H9 (cell line): Measurements from ENCODE around the gene MOV10L1. TPM values are rescaled to one million over a fixed set of nuclear protein-coding genes. Genes with fewer than 3 reads are reported as not detected.

ENCODE experiments used
- DNase-seq: peaks from one replicate; pipeline ENCODE4 v3.0.0-alpha.2; 2017
- H2AFZ ChIP-seq: one replicate; pipeline ENCODE4 v1.6.1; 2013; ENCODE audit warnings: mild to moderate bottlenecking, low read length, control low read depth, moderate library complexity
- H2AK5ac ChIP-seq: 2 replicates; pipeline ENCODE4 v1.6.1; 2013; ENCODE audit warnings: low read length, control low read depth, mixed read lengths; ENCODE audit not compliant: insufficient read length
- H2BK120ac ChIP-seq: one replicate; pipeline ENCODE4 v1.6.1; 2013; ENCODE audit warnings: low read depth, mild to moderate bottlenecking, low read length, control low read depth, inconsistent platforms; ENCODE audit not compliant: poor library complexity, severe bottlenecking
- H2BK12ac ChIP-seq: 2 replicates; pipeline ENCODE4 v1.6.1; 2013; ENCODE audit warnings: low read length, control low read depth, mixed read lengths, low read depth; ENCODE audit not compliant: insufficient read length
- H2BK15ac ChIP-seq: 2 replicates; pipeline ENCODE4 v1.6.1; 2013; ENCODE audit warnings: low read depth, low read length, control low read depth
- H2BK20ac ChIP-seq: one replicate; pipeline ENCODE4 v1.6.1; 2013; ENCODE audit warnings: low read depth, mild to moderate bottlenecking, low read length, control low read depth, inconsistent platforms; ENCODE audit not compliant: poor library complexity, severe bottlenecking
- H2BK5ac ChIP-seq: 2 replicates; pipeline ENCODE4 v1.6.1; 2013; ENCODE audit warnings: low read length, control low read depth, mixed read lengths; ENCODE audit not compliant: insufficient read length
- H3K14ac ChIP-seq: 2 replicates; pipeline ENCODE4 v1.6.1; 2013; ENCODE audit warnings: low read length, control low read depth; ENCODE audit not compliant: insufficient read depth
- H3K18ac ChIP-seq: 2 replicates; pipeline ENCODE4 v1.6.1; 2013; ENCODE audit warnings: low read depth, mild to moderate bottlenecking, mixed read lengths, low read length, control low read depth; ENCODE audit not compliant: insufficient read length
- H3K23ac ChIP-seq: 2 replicates; pipeline ENCODE4 v1.6.1; 2013; ENCODE audit warnings: low read length, control low read depth, mixed read lengths, low read depth; ENCODE audit not compliant: insufficient read length
- H3K23me2 ChIP-seq: 2 replicates; pipeline ENCODE4 v1.6.1; 2013; ENCODE audit warnings: low read depth, mild to moderate bottlenecking, mixed read lengths, low read length, control low read depth; ENCODE audit not compliant: insufficient read length, poor library complexity, severe bottlenecking
- H3K27ac ChIP-seq: 2 replicates; pipeline ENCODE4 v1.5.1; 2013; ENCODE audit warnings: low read length, control low read depth, mixed read lengths, low read depth; ENCODE audit not compliant: insufficient read length
- H3K27me3 ChIP-seq: 2 replicates; pipeline ENCODE4 v1.6.1; 2013; ENCODE audit warnings: low read length, control low read depth, inconsistent platforms; ENCODE audit not compliant: insufficient read depth
- H3K4ac ChIP-seq: 2 replicates; pipeline ENCODE4 v1.6.1; 2013; ENCODE audit warnings: low read depth, mild to moderate bottlenecking, control low read depth, inconsistent platforms, low read length, moderate library complexity
- H3K4me1 ChIP-seq: 2 replicates; pipeline ENCODE4 v1.6.1; 2013; ENCODE audit warnings: low read length, control low read depth, inconsistent platforms; ENCODE audit not compliant: insufficient read depth
- H3K4me2 ChIP-seq: 2 replicates; pipeline ENCODE4 v1.6.1; 2013; ENCODE audit warnings: low read length, control low read depth, mixed read lengths; ENCODE audit not compliant: insufficient read length, insufficient read depth
- H3K56ac ChIP-seq: 2 replicates; pipeline ENCODE4 v1.6.1; 2013; ENCODE audit warnings: low read depth, mild to moderate bottlenecking, mixed read lengths, low read length, control low read depth; ENCODE audit not compliant: insufficient read length
- H3K79me1 ChIP-seq: 2 replicates; pipeline ENCODE4 v1.6.1; 2013; ENCODE audit warnings: low read depth, mild to moderate bottlenecking, moderate library complexity, low read length, control low read depth, inconsistent platforms; ENCODE audit not compliant: insufficient read depth, poor library complexity, severe bottlenecking
- H3K79me2 ChIP-seq: 2 replicates; pipeline ENCODE4 v1.6.1; 2013; ENCODE audit warnings: low read length, control low read depth, inconsistent platforms; ENCODE audit not compliant: insufficient read depth
- H3K9ac ChIP-seq: 2 replicates; pipeline ENCODE4 v1.6.1; 2013; ENCODE audit warnings: low read length, control low read depth, mixed read lengths; ENCODE audit not compliant: insufficient read length; ENCODE audit errors: extremely low read depth
- H3K9me3 ChIP-seq: one replicate; pipeline ENCODE4 v1.6.1; 2013; ENCODE audit warnings: low read depth, low read length, inconsistent platforms; ENCODE audit not compliant: control insufficient read depth
- H3T11ph ChIP-seq: one replicate; pipeline ENCODE4 v1.6.1; 2013; ENCODE audit warnings: mild to moderate bottlenecking, low read length, control low read depth, inconsistent platforms
- H4K20me1 ChIP-seq: one replicate; pipeline ENCODE4 v1.6.1; 2013; ENCODE audit not compliant: control insufficient read depth, insufficient read length, insufficient read depth
- H4K5ac ChIP-seq: 2 replicates; pipeline ENCODE4 v1.6.1; 2013; ENCODE audit warnings: low read depth, mild to moderate bottlenecking, mixed read lengths, low read length, control low read depth; ENCODE audit not compliant: insufficient read length
- H4K8ac ChIP-seq: replicated peaks from 2 replicates; pipeline ENCODE4 v1.6.1; 2013; ENCODE audit warnings: low read length, control low read depth, mixed read lengths, low read depth; ENCODE audit not compliant: insufficient read length
- H4K91ac ChIP-seq: 2 replicates; pipeline ENCODE4 v1.6.1; 2013; ENCODE audit warnings: low read depth, mild to moderate bottlenecking, moderate library complexity, mixed read lengths, low read length, control low read depth; ENCODE audit not compliant: insufficient read length
- H3K27ac Mint-ChIP-seq, 3 experiments: 2 replicates in 2 of 3; 3 replicates in 1 of 3; pipeline ENCODE4 v1.8.0; 2020 to 2021; ENCODE audit warnings: mixed read lengths in 3 of 3, mild to moderate bottlenecking in 1 of 3, moderate library complexity in 1 of 3
- H3K27me3 Mint-ChIP-seq: 2 replicates; pipeline ENCODE4 v1.8.0; 2021; ENCODE audit warnings: low read depth, mild to moderate bottlenecking, moderate library complexity, mixed read lengths
- H3K36me3 Mint-ChIP-seq, 3 experiments: 2 replicates in 2 of 3; 3 replicates in 1 of 3; pipeline ENCODE4 v1.8.0; 2020 to 2021; ENCODE audit warnings: low read depth in 3 of 3, mixed read lengths in 3 of 3; ENCODE audit not compliant: insufficient read depth in 1 of 3
- H3K4me1 Mint-ChIP-seq, 2 experiments: 2 replicates each; pipeline ENCODE4 v1.8.0; 2020; ENCODE audit warnings: mixed read lengths in 2 of 2
- H3K4me3 Mint-ChIP-seq, 2 experiments: 2 replicates in 1 of 2; 3 replicates in 1 of 2; pipeline ENCODE4 v1.8.0; 2020 to 2021; ENCODE audit warnings: mild to moderate bottlenecking in 2 of 2, mixed read lengths in 2 of 2, moderate library complexity in 1 of 2
- H3K9me3 Mint-ChIP-seq, 2 experiments: 2 replicates in 1 of 2; 3 replicates in 1 of 2; pipeline ENCODE4 v1.8.0; 2020; ENCODE audit warnings: mild to moderate bottlenecking in 2 of 2, mixed read lengths in 2 of 2, moderate library complexity in 1 of 2
- CTCF ChIP-seq: fragments of 200-600 bp; sonication (generic); conservative IDR thresholded peaks from 3 replicates; pipeline ENCODE4 v1.8.0; 2021; ENCODE audit warnings: antibody characterized with exemption, mild to moderate bottlenecking
- WGBS: extraction: QIAGEN DNeasy Blood & Tissue Kit; methylation state at CpG from one replicate; pipeline ENCODE4 v1.1.7; 2013; ENCODE audit warnings: missing lambda C conversion rate, low lambda C conversion rate, mixed read lengths; ENCODE audit not compliant: insufficient read length; ENCODE audit errors: extremely low coverage; 5-methylcytosine and 5-hydroxymethylcytosine counted together
- total RNA-seq: library from RNA; stranded (reverse); gene quantifications from 2 replicates; pipeline ENCODE4 v1.2.1, GENCODE V29; 2021

MOV10L1 gene
- total RNA-seq, 1 experiment from 2014 or later, result not detected

GRCh38 chr22:50074056-50074455 lies 15.8 kb upstream of the MOV10L1 start:
- Histone ChIP-seq H3K79me2 (no peaks in the 10 kb centered on the region), H3T11ph (no peak overlapping the region), H3K9me3 (no peaks in the 10 kb centered on the region), H4K5ac (no peak overlapping the region), H4K91ac (no peak overlapping the region), H3K23me2 (no peaks in the 10 kb centered on the region), H3K14ac (no peak overlapping the region; the same call in 1 of the 2 replicates), H3K56ac (no peak overlapping the region), H2AK5ac (no peak overlapping the region), H3K23ac (no peak overlapping the region), H3K27ac (no peak overlapping the region), H3K4ac (no peak overlapping the region), H2BK12ac (no peak overlapping the region), H4K20me1 (no peaks in the 10 kb centered on the region), H3K79me1 (no peaks in the 10 kb centered on the region), H3K27me3 (no peaks in the 10 kb centered on the region), H4K8ac (no peak overlapping the region), H2BK20ac (no peak overlapping the region), H2BK120ac (no peak overlapping the region), H2BK5ac (no peak overlapping the region), H3K4me1 (no peaks in the 10 kb centered on the region), H2AFZ (no peak overlapping the region), H3K9ac (no peak overlapping the region), H3K18ac (no peak overlapping the region), H2BK15ac (no peak overlapping the region), H3K4me2 (no peak overlapping the region)
- H3K36me3 Mint-ChIP-seq, result no peaks in the 10 kb centered on the region
- DNase-seq, result peak; percentile 32
- no peaks in the 10 kb centered on the region for H3K9me3 Mint-ChIP-seq
- no peak overlapping the region for H3K4me3 Mint-ChIP-seq
- no CpG with 5 or more reads among the region's 17 CpGs for whole genome bisulfite sequencing
- H3K4me1 Mint-ChIP-seq, result 0 out of 4 replicates have a peak, but pooled peaks cover 0 to 8% of the 10 kb centered on the region in 2 experiments
- H3K27me3 Mint-ChIP-seq, result peaks cover 1% of the 10 kb centered on the region; the same call in 1 of the 2 replicates
- H3K27ac Mint-ChIP-seq, result no peak overlapping the region
- peak; percentile 33; the same call in 2 of the 3 replicates for TF ChIP-seq CTCF
